MM.1S (cell line): ENCODE measurements around the gene KCNIP4.

Experiments used
- DNase-seq: peaks from one replicate; pipeline ENCODE4 v3.0.0-alpha.2; 2015
- H2AFZ ChIP-seq: fragments of 300-600 bp; sonication (generic); 2 replicates; pipeline ENCODE4 v1.6.0; 2016; ENCODE audit warnings: antibody characterized with exemption, low read length
- H3F3A ChIP-seq: fragments of 300-600 bp; sonication (generic); 2 replicates; pipeline ENCODE4 v1.6.1; 2016; ENCODE audit warnings: mild to moderate bottlenecking, antibody characterized with exemption, low read length, moderate library complexity, mixed read lengths; ENCODE audit not compliant: insufficient read depth
- H3K27ac ChIP-seq: fragments of 300-600 bp; sonication (generic); 2 replicates; pipeline ENCODE4 v1.5.1; 2016; ENCODE audit warnings: mild to moderate bottlenecking, low read length
- H3K27me3 ChIP-seq: fragments of 300-600 bp; sonication (generic); replicated peaks from 2 replicates; pipeline ENCODE4 v1.6.0; 2016; ENCODE audit warnings: low read length; ENCODE audit not compliant: insufficient read depth
- H3K36me3 ChIP-seq: fragments of 300-600 bp; sonication (generic); replicated peaks from 2 replicates; pipeline ENCODE4 v1.6.1; 2016; ENCODE audit warnings: mild to moderate bottlenecking, low read length, mixed read lengths; ENCODE audit not compliant: insufficient read depth
- H3K4me1 ChIP-seq: fragments of 300-600 bp; sonication (generic); 2 replicates; pipeline ENCODE4 v1.6.1; 2016; ENCODE audit warnings: low read length, mixed read lengths
- H3K4me2 ChIP-seq: fragments of 300-600 bp; sonication (generic); 2 replicates; pipeline ENCODE4 v1.6.0; 2016; ENCODE audit warnings: low read depth, low read length
- H3K4me3 ChIP-seq: fragments of 300-600 bp; sonication (generic); 2 replicates; pipeline ENCODE4 v1.5.1; 2016; ENCODE audit warnings: low read length, mixed read lengths
- H3K79me2 ChIP-seq: fragments of 300-600 bp; sonication (generic); 2 replicates; pipeline ENCODE4 v1.6.1; 2016; ENCODE audit warnings: mixed run types, low read length, mixed read lengths
- H3K9ac ChIP-seq: fragments of 300-600 bp; sonication (generic); 2 replicates; pipeline ENCODE4 v1.6.1; 2016; ENCODE audit warnings: low read length, mixed read lengths
- H3K9me2 ChIP-seq: fragments of 300-600 bp; sonication (generic); replicated peaks from 2 replicates; pipeline ENCODE4 v1.6.1; 2016; ENCODE audit warnings: mild to moderate bottlenecking, low read length, mixed read lengths; ENCODE audit not compliant: insufficient read depth
- H3K9me3 ChIP-seq: fragments of 300-600 bp; sonication (generic); replicated peaks from 2 replicates; pipeline ENCODE4 v1.6.1; 2016; ENCODE audit warnings: mild to moderate bottlenecking, low read length, mixed read lengths; ENCODE audit not compliant: insufficient read depth
- H4K20me1 ChIP-seq: fragments of 300-600 bp; sonication (generic); 2 replicates; pipeline ENCODE4 v1.6.1; 2016; ENCODE audit warnings: mild to moderate bottlenecking, low read length, moderate library complexity, mixed read lengths; ENCODE audit not compliant: insufficient read depth
- EZH2 ChIP-seq: fragments of 300-600 bp; sonication (generic); optimal IDR thresholded peaks from 2 replicates; pipeline ENCODE3; 2017; ENCODE audit warnings: low read depth, mild to moderate bottlenecking, antibody characterized with exemption, low read length, mixed read lengths
- EZH2phosphoT487 ChIP-seq: fragments of 300-600 bp; sonication (generic); IDR thresholded peaks from 2 replicates; pipeline ENCODE4 v1.6.1; 2018; ENCODE audit warnings: antibody characterized with exemption, low read length
- TF ChIP-seq, protein P1 (sequence below): fragments of 300-600 bp; sonication (generic); IDR thresholded peaks from 2 replicates; pipeline ENCODE4 v1.5.1; 2016; ENCODE audit warnings: antibody characterized with exemption, low read length, mixed read lengths

KCNIP4 gene

DNA sequence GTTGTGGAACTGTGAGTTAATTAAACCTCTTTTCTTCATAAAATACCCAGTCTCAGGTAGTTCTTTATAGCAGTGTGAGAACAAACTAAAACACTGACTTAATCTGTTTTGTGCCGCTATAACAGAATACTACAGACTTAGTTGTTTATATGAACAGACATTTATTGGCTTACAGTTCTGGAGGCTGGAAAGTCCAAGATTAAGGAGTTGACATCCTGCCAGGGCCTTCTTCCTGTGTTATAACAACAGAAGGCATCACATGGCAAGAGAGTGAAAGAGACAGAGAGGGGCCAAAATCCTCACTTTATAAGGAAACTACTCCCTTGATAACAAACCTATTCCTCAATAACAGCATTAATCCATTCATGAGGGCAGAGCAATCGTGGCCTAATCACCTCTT is 42.5 kb upstream of the KCNIP4 start:
- H4K20me1 ChIP-seq = no peaks in the 10 kb centered on the region
- H2AFZ ChIP-seq = no peak overlapping the region
- H3K9me3 ChIP-seq = no peaks in the 10 kb centered on the region
- H3K4me3 ChIP-seq = no peak overlapping the region
- no peak overlapping the region for H3K9ac ChIP-seq
- H3K4me1 ChIP-seq = no peaks in the 10 kb centered on the region
- H3K4me2 ChIP-seq = no peak overlapping the region
- no peaks in the 10 kb centered on the region for H3K9me2 ChIP-seq
- H3K27ac ChIP-seq = no peak overlapping the region
- TF ChIP-seq, protein P1, sequence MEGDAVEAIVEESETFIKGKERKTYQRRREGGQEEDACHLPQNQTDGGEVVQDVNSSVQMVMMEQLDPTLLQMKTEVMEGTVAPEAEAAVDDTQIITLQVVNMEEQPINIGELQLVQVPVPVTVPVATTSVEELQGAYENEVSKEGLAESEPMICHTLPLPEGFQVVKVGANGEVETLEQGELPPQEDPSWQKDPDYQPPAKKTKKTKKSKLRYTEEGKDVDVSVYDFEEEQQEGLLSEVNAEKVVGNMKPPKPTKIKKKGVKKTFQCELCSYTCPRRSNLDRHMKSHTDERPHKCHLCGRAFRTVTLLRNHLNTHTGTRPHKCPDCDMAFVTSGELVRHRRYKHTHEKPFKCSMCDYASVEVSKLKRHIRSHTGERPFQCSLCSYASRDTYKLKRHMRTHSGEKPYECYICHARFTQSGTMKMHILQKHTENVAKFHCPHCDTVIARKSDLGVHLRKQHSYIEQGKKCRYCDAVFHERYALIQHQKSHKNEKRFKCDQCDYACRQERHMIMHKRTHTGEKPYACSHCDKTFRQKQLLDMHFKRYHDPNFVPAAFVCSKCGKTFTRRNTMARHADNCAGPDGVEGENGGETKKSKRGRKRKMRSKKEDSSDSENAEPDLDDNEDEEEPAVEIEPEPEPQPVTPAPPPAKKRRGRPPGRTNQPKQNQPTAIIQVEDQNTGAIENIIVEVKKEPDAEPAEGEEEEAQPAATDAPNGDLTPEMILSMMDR = no peak
- H3K36me3 ChIP-seq = no peaks in the 10 kb centered on the region
- no peaks in the 10 kb centered on the region for H3K27me3 ChIP-seq
- H3F3A ChIP-seq = no peaks in the 10 kb centered on the region
- H3K79me2 ChIP-seq = no peaks in the 10 kb centered on the region
- DNase-seq = no peak

DNA sequence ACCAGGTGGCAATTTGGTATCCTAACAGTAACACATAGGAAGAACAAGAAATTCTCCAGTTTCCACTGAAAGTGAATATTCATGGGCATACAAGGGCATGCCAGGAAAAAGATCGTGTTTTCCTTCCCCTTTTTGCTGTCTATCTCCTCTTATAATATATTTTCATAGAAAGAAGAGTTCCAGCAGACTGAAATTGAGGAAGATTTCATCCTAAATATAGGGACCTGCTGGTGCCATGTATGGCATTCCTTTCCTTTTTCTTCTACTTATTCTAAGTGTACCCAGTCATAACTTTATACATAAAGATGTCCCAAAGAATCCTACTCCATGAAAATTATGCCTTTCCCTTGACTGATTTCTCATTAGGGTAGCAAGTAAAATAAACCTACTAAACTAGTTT is 40.8 kb upstream of the KCNIP4 start:
- Histone ChIP-seq H3K79me2 (no peaks in the 10 kb centered on the region), H3K9me2 (no peaks in the 10 kb centered on the region), H3K9ac (no peak overlapping the region), H3K27ac (no peak overlapping the region), H4K20me1 (no peaks in the 10 kb centered on the region), H3K4me1 (no peaks in the 10 kb centered on the region), H3K4me3 (no peak overlapping the region), H3K9me3 (no peaks in the 10 kb centered on the region), H3K4me2 (no peak overlapping the region), H3F3A (no peaks in the 10 kb centered on the region), H3K36me3 (no peaks in the 10 kb centered on the region), H3K27me3 (no peaks in the 10 kb centered on the region), H2AFZ (no peak overlapping the region)
- TF ChIP-seq, protein P1 = no peak
- TF ChIP-seq EZH2 (no peak), EZH2phosphoT487 (no peak)
- no peak for DNase-seq

DNA sequence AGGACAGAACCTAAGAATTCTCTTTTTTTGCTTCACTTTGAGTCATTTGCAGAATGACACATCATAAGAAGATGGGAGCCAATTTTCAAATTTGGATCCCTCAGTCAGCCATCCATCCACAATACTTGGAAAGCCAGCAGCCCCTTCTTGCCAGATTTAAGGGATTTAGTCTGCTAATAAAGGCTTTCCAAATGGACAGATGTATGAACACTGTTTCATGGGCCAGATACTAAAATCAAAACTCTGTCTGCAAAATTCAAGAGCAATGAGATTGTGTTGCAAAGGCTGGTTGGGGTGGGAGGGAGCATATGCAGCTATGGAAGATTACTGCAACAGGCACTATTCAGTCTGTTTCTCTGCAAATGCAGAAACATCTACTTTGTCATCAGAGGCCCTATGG is 37.7 kb upstream of the KCNIP4 start:
- no peaks in the 10 kb centered on the region for H3K4me1 ChIP-seq
- H3F3A ChIP-seq = no peaks in the 10 kb centered on the region
- no peak overlapping the region for H3K4me2 ChIP-seq
- no peaks in the 10 kb centered on the region for H3K9me2 ChIP-seq
- H3K36me3 ChIP-seq = no peaks in the 10 kb centered on the region
- DNase-seq = no peak
- H3K27me3 ChIP-seq = no peaks in the 10 kb centered on the region
- H3K9me3 ChIP-seq = no peaks in the 10 kb centered on the region
- no peak overlapping the region for H3K27ac ChIP-seq
- no peak overlapping the region for H2AFZ ChIP-seq
- no peak overlapping the region for H3K4me3 ChIP-seq
- H4K20me1 ChIP-seq = no peaks in the 10 kb centered on the region
- H3K9ac ChIP-seq = no peak overlapping the region
- no peaks in the 10 kb centered on the region for H3K79me2 ChIP-seq
- TF ChIP-seq, protein P1 = no peak
- TF ChIP-seq EZH2phosphoT487 (no peak), EZH2 (no peak)

DNA sequence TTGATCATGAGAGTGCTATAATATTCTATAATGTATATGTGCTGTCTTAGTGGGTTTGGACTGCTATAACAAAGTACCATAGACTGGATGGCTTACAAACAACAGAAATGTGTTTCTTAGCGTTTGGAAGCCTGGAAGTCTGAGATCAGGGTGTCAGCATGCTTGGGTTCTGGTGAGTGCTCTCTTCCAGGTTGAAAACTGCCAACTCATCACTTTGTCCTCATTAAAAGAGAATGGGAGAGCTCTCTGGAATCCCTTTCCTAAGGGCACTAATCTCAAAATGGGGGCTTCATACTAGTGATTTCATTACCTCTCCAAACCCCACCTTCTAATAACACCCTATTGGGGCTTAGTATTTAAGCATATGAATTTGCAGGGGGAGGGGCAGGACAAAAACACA is 33.5 kb upstream of the KCNIP4 start:
- H3K36me3 ChIP-seq = no peaks in the 10 kb centered on the region
- H3K79me2 ChIP-seq = no peaks in the 10 kb centered on the region
- no peak overlapping the region for H3K4me2 ChIP-seq
- no peak overlapping the region for H3K4me3 ChIP-seq
- no peak for DNase-seq
- H2AFZ ChIP-seq = no peak overlapping the region
- TF ChIP-seq, protein P1 = no peak
- no peak for TF ChIP-seq EZH2phosphoT487
- no peak for TF ChIP-seq EZH2
- H4K20me1 ChIP-seq = no peaks in the 10 kb centered on the region
- H3F3A ChIP-seq = no peaks in the 10 kb centered on the region
- no peak overlapping the region for H3K9ac ChIP-seq
- no peak overlapping the region for H3K27ac ChIP-seq
- H3K4me1 ChIP-seq = no peaks in the 10 kb centered on the region
- H3K27me3 ChIP-seq = no peaks in the 10 kb centered on the region
- no peaks in the 10 kb centered on the region for H3K9me2 ChIP-seq
- no peaks in the 10 kb centered on the region for H3K9me3 ChIP-seq
